Tibial nerve (tissue), 3 donors: Measurements from ENCODE around the gene REEP2.

ENCODE experiments used
- CTCF ChIP-seq, 5 experiments: fragments of 200-600 bp in 3 of 5; fragments of 450-650 bp in 2 of 5; sonication (generic) in 3 of 5; IDR thresholded peaks; one replicate each; pipeline ENCODE4 v1.5.1; 2016 to 2019; ENCODE audit warnings: antibody characterized with exemption in 5 of 5, mild to moderate bottlenecking in 3 of 5, moderate library complexity in 2 of 5
- POLR2A ChIP-seq, 2 donors: fragments of 450-650 bp; IDR thresholded peaks; one replicate each; pipeline ENCODE4 v1.6.1; 2017; ENCODE audit warnings: antibody characterized with exemption in 2 of 2, mild to moderate bottlenecking in 2 of 2, moderate library complexity in 2 of 2

- TF ChIP-seq CTCF (IDR thresholded peaks at IDR 0.05) (no peak), POLR2A (IDR thresholded peaks at IDR 0.05) (no peak)
Observed at GRCh38 chr5:138491669-138492559, 53.1 kb downstream of the REEP2 start.
